ENCODE measurements around the gene SRC.

Gene SRC

DNA sequence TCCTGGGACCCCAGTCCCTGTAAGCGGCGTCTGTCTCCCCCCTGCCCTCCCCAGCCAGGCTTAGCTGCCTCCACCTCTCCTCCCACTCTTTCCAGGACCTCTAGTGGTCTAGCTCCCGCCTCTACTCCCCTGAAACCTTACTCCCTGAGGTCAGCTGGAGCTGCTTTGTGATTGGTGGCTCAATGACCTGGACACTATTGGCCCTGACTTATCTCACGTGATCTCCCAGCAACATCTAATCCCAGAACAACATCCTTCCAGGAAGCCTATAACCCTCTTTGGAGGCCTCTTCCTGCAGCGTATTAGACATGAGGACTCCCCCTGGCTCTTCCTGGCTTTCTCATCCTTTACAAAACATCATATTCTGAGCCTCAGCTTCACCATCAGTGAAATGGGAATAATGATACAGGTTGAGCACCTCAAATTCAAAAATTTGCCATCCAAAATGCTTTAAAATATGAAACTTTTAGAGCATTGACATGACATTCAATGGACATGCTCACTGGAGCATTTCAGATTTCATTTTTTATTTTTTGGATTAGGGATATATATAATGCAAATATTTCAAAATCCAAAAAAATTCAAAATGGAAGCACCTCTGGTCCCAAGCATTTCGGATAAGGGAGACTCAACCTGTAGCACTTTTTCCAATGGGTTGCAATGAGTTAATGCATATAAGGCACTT is 16.3 kb upstream of the SRC start:
- no peak for DNase-seq (ENCODE audit: low read depth)
- no peak overlapping the region for H3K4me3 ChIP-seq (ENCODE audit: low read length)
- TF ChIP-seq, protein P1, sequence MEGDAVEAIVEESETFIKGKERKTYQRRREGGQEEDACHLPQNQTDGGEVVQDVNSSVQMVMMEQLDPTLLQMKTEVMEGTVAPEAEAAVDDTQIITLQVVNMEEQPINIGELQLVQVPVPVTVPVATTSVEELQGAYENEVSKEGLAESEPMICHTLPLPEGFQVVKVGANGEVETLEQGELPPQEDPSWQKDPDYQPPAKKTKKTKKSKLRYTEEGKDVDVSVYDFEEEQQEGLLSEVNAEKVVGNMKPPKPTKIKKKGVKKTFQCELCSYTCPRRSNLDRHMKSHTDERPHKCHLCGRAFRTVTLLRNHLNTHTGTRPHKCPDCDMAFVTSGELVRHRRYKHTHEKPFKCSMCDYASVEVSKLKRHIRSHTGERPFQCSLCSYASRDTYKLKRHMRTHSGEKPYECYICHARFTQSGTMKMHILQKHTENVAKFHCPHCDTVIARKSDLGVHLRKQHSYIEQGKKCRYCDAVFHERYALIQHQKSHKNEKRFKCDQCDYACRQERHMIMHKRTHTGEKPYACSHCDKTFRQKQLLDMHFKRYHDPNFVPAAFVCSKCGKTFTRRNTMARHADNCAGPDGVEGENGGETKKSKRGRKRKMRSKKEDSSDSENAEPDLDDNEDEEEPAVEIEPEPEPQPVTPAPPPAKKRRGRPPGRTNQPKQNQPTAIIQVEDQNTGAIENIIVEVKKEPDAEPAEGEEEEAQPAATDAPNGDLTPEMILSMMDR (IDR thresholded peaks at IDR 0.05; ENCODE audit: insufficient read depth, low read depth, low read length, missing control alignments): no peak

DNA sequence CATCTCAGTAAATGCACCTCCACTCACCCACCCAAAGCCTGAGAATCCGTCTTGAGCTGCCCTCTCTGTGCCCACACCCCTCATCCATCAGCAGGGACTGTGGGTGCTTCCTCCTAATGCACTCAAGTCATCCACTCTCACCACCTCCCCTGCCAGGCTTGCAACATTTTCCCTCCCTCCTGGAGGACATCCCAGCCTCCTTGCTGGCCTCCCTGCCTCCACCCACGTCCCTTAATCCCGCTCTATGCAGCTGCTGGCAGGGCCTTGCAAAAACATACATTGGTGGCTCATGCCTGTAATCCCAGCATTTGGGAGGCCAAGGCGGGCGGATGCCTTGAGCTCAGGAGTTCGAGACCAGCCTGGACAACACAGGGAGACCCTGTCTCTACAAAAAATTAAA is 15.6 kb upstream of the SRC start:
- no peak for DNase-seq (ENCODE audit: low read depth)
- H3K4me3 ChIP-seq (ENCODE audit: low read length): no peak overlapping the region
- TF ChIP-seq, protein P1 (IDR thresholded peaks at IDR 0.05; ENCODE audit: insufficient read depth, low read depth, low read length, missing control alignments): no peak

DNA sequence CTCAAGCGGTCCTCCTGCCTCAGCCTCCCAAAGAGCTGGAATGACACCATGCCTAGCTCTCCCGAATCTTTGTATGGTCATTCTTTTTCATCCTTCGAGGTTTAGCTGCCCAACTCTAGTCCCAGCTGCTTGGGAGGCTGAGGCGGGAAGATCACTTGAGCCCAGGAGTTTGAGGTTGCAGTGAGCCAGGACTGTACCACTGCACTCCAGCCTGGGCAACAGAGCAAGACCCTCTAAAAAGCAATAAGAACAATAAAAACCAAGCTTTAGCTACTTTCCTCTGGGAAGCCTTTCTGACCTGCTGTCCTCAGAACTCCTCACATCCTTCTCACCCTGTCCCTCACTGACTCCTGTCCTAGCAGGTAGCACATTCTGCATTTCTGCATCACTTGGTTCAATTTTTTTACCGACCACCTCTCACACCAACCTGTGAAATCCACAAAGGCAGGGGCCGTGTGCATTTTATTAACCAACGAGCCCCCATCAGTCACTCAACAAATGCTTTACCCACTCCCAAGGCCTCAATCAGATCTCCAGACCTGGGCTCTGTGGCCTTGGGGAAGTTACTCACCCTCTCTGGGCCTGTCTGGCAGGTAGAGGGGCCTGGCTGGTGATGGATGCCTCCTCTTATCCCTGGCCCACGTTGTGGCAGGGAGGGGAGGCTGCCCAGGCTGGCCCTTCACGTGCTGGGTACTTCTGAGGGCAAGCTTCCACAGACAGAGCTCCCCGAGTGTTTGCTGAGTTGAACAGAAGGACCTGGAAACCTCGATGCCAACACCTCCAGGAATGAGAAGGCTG is 14.7 kb upstream of the SRC start:
- H3K4me3 ChIP-seq (ENCODE audit: low read length): no peak overlapping the region
- DNase-seq (ENCODE audit: low read depth): no peak

DNA sequence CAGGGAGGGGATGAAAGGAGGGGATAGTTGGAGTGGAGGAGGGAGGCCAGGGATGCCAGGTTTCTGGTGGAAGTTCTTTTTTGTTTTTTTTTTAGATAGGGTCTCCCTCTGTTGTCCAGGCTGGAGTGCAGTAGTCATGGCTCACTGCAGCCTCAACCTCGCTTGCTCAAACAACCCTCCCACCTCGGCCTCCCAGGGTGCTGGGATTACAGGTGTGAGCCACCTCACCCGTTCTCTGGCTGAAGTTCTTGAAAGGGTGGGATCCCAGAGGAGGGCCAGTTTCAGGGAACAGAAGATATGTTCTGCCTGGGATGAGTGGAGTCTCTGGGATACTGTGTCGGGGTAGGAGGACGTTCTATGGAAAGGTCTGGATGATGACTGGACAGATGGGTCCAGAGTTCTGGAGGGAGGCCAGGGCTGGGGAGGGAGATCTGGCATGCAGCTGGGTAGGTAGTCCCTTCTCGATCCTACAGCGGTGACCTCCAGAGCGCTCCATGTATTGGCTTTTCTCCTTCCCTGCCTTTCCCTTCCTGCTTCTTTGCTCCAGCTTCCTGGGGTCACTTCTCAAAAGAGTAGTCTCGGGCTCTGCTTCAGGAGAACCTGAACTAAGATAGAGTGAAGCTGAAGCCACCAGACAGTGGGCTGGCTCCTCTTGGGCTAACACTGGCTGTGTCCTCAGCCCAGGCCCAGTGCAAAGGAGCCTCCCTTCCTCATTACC is 12.7 kb upstream of the SRC start:
- no peak overlapping the region for H3K4me3 ChIP-seq (ENCODE audit: low read length)
- no peak for DNase-seq (ENCODE audit: low read depth)
- TF ChIP-seq, protein P1 (IDR thresholded peaks at IDR 0.05; ENCODE audit: insufficient read depth, low read depth, low read length, missing control alignments): no peak

More for the DNA sequence above, 14.7 kb upstream of the SRC start:
- TF ChIP-seq, protein P1 (IDR thresholded peaks at IDR 0.05; ENCODE audit: insufficient read depth, low read depth, low read length, missing control alignments): no peak

DNA sequence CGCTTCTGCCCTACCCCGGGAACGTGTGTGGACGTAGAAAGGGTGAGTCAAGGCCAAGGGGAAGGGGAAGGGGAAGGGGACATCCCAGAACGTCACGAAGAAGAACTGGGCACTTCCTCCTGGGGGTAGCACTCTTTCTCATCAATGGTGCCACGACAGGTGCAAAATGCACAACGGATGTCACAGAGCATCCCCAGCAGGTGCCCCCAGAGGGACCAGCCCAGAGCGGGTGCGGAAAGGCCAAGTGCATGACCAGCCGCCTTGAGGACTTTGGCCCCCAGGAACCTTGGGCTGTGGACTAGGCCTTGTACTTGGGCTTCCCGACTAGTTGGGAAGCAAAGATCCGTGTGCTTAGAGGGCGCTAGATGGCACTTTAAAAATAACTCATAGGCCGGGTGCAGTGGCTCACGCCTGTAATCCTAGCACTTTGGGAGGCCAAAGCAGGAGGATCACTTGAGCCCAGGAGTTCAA is 12.1 kb upstream of the SRC start:
- TF ChIP-seq, protein P1 (IDR thresholded peaks at IDR 0.05; ENCODE audit: insufficient read depth, low read depth, low read length, missing control alignments): no peak
- DNase-seq (ENCODE audit: low read depth): no peak
- no peak overlapping the region for H3K4me3 ChIP-seq (ENCODE audit: low read length)

DNA sequence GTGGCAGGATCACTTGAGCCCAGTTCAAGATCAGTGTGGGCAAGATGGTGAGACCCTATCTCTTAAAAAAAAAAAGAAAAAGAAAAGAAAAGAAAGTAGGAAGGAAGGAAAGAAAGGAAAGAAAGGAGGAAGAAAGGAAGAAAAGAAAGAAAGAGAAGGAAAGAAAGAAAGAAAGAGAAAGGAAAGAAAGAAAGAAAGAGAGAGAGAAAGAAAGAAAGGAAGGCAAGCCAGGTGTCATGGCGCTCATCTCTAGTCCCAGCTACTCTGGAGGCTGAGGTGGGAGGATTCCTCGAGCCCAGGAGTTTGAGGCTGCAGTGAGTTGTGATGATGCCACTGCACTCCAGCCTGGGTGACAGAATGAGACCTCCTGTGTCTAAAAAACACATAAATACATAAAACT is 11.5 kb upstream of the SRC start:
- DNase-seq (ENCODE audit: low read depth): no peak
- H3K4me3 ChIP-seq (ENCODE audit: low read length): no peak overlapping the region
- TF ChIP-seq, protein P1 (IDR thresholded peaks at IDR 0.05; ENCODE audit: insufficient read depth, low read depth, low read length, missing control alignments): no peak

Data from epithelial cell of esophagus (primary cell).